HG02840 (cell line): Measurements from ENCODE around the gene FAM222A.

Source experiments
- ATAC-seq: cut with Tn5 transposase; IDR thresholded peaks from one replicate; pipeline ENCODE4 v1.9.1; 2021; ENCODE audit warnings: mild to moderate bottlenecking, moderate library complexity, moderate number of reproducible peaks; ENCODE audit not compliant: unreplicated experiment, low FRiP score

The FAM222A gene

GRCh38 chr12:109713187-109714070, at the start of gene FAM222A:
FAM222A (plus strand) TSS chr12:109713825; CDS start chr12:109744147, 30,322 bp downstream.
- ATAC-seq: peak; percentile 91

- no peak for ATAC-seq
These were observed 49.2 kb upstream of the FAM222A start for GRCh38 chr12:109664402-109664801.

GRCh38 chr12:109666068-109666467, 47.6 kb upstream of the FAM222A start:
- ATAC-seq: no peak

- ATAC-seq: no peak
These were observed 42.9 kb upstream of the FAM222A start for GRCh38 chr12:109670731-109671130.

- ATAC-seq: no peak
These were observed 42.1 kb upstream of the FAM222A start for GRCh38 chr12:109671502-109671901.

- no peak for ATAC-seq
These were observed 40.2 kb upstream of the FAM222A start for GRCh38 chr12:109673379-109673778.

GRCh38 chr12:109673884-109674283, 39.7 kb upstream of the FAM222A start:
- ATAC-seq: no peak

- ATAC-seq: no peak
These were observed 38.2 kb upstream of the FAM222A start for GRCh38 chr12:109675411-109675810.

- ATAC-seq: no peak
These were observed 36.3 kb upstream of the FAM222A start for GRCh38 chr12:109677279-109677691.

- ATAC-seq: no peak
These were observed 34.9 kb upstream of the FAM222A start for GRCh38 chr12:109678719-109679118.

- no peak for ATAC-seq
These were observed 33.9 kb upstream of the FAM222A start for GRCh38 chr12:109679501-109680263.

GRCh38 chr12:109680264-109681005, 33.2 kb upstream of the FAM222A start:
- ATAC-seq: no peak

- ATAC-seq: no peak
These were observed 31.5 kb upstream of the FAM222A start for GRCh38 chr12:109681986-109682707.

- ATAC-seq: no peak
These were observed 30.9 kb upstream of the FAM222A start for GRCh38 chr12:109682708-109683060.

GRCh38 chr12:109683316-109683715, 30.3 kb upstream of the FAM222A start:
- no peak for ATAC-seq

GRCh38 chr12:109685574-109686447, 27.8 kb upstream of the FAM222A start:
- no peak for ATAC-seq

- ATAC-seq: no peak
These were observed 27.1 kb upstream of the FAM222A start for GRCh38 chr12:109686523-109686922.

- no peak for ATAC-seq
These were observed 26.4 kb upstream of the FAM222A start for GRCh38 chr12:109687250-109687649.

- ATAC-seq: no peak
These were observed 24.2 kb upstream of the FAM222A start for GRCh38 chr12:109689426-109689825.
